ENCODE data around the gene INF2. TPM values are rescaled to one million over a fixed set of nuclear protein-coding genes. Genes with fewer than 3 reads are reported as not detected.

INF2 gene
- total and polyA plus RNA-seq, 9 of the 15 experiments (the other 6 are each of a cell fraction or from before 2014, with no cell fraction given), result 0.56 to 31.3 (median 7.8) TPM

DNA sequence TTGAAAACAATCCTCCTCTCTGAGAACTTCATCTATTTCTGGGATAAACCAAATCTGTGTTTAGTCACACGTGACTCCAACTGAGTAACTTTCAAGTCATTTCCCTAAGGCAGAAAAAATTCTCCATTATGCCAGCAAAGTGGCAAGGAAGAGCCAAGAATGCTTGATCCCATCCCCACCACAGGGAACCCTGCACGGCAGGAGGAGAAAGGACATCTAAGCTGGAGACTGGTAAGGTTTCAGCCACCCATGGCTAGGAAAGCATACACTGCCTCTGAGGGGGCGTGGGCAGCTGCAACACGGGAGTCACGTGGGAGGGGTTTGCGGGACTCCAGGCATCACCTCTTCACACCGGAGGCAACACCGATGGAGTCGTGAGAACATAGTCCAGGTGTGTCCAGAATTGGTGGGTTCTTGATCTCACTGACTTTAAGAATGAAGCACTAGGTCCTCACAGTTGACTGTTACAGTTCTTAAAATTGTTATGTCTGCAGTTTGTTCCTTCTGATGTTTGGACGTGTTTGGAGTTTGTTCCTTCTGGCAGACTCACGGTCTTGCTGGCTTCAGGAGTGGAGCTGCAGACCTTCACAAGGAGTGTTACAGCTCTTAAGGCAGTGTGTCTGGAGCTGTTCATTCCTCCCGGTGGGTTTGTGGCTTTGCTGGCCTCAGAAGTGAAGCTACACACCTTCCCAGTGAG, 60.8 kb downstream of the INF2 start:
- intact Hi-C loops (cut with micrococcal nuclease), result loop anchor here (5.0 kb wide), 1 partner anchor 77 kb away; no protein-coding TSS in a partner anchor
- 0 out of 2 replicates have a peak overlapping the region, but pooled peaks have one; percentile 51 for H2AFZ ChIP-seq (ENCODE audit: low read depth, low read length)
- H3K9me1 ChIP-seq (ENCODE audit: control insufficient read depth, insufficient read depth, low read length), result no peaks in the 10 kb centered on the region
- FAIRE-seq (no peak), DNase-seq (ENCODE audit: extremely low read depth in 1 of 4, low spot score in 3 of 4) (no peak), ATAC-seq (no peak)
- ChIA-PET POLR2A (interaction anchor here (0.7 to 0.8 kb wide), 2 partner anchors 15 to 38 kb away, joined by 3 to 4 read pairs; no protein-coding TSS in a partner anchor), CTCF (ENCODE audit: low intra/inter-chr PET ratio) (no interaction called here)
- peaks cover 23% of the 10 kb centered on the region for H3K79me2 ChIP-seq (ENCODE audit: control insufficient read depth, insufficient read depth, low read length)
- no TSS peak for BruUV-seq (replicated peaks)
- H3K27me3 ChIP-seq (ENCODE audit: control insufficient read depth in 2 of 2, insufficient read depth in 2 of 2, low read length in 2 of 2), result no peaks in the 10 kb centered on the region
- WGBS (ENCODE audit: insufficient coverage, low coverage, missing lambda C conversion rate), result 51% methylated on average over 12 of the region's 12 CpGs
- no peak overlapping the region for H3K9ac ChIP-seq (ENCODE audit: insufficient read depth in 1 of 2, low read depth in 2 of 2, low read length in 2 of 2)
- peaks cover 9 to 38% of the 10 kb centered on the region in 2 experiments; a peak in 3 of 5 replicates for H3K4me1 ChIP-seq (replicated peaks in 1 of 2; ENCODE audit: control insufficient read depth in 2 of 2, insufficient read depth in 2 of 2, low read length in 2 of 2)
- H3K27ac ChIP-seq (ENCODE audit: extremely low read depth, low read depth, low read length), result no peak overlapping the region
- TF ChIP-seq BCLAF1 (IDR thresholded peaks at IDR 0.05; ENCODE audit: borderline replicate concordance in 1 of 2, control insufficient read depth in 1 of 2, low read depth in 2 of 2, low read length in 1 of 2) (no peak), MXI1 (IDR thresholded peaks at IDR 0.05; ENCODE audit: low read depth, low read length) (no peak), HNRNPK (IDR thresholded peaks at IDR 0.05; ENCODE audit: low read depth, low read length, poor library complexity, severe bottlenecking) (no peak), POLR2A (conservative IDR thresholded peaks at IDR 0.05) (no peak), ILF3 (IDR thresholded peaks at IDR 0.05; ENCODE audit: borderline replicate concordance) (no peak), SMC3 (conservative IDR thresholded peaks at IDR 0.05; ENCODE audit: insufficient read depth, low read depth, low read length) (no peak), KLF16 (IDR thresholded peaks at IDR 0.05) (no peak), EZH2 (IDR thresholded peaks at IDR 0.05; ENCODE audit: borderline replicate concordance, low read depth, low read length) (no peak), SRF (CRISPR knock-in tag; IDR thresholded peaks at IDR 0.05) (no peak), FOXK2 (conservative IDR thresholded peaks at IDR 0.05 in 1 of 2, IDR thresholded peaks at IDR 0.05 in 1 of 2; ENCODE audit: low read depth in 2 of 2) (no peak), ZNF778 (CRISPR knock-in tag; IDR thresholded peaks at IDR 0.05) (no peak), RBBP5 (IDR thresholded peaks at IDR 0.05; ENCODE audit: borderline replicate concordance, insufficient read depth, low read length, poor library complexity, severe bottlenecking) (no peak)
- TF ChIP-seq, protein P1, sequence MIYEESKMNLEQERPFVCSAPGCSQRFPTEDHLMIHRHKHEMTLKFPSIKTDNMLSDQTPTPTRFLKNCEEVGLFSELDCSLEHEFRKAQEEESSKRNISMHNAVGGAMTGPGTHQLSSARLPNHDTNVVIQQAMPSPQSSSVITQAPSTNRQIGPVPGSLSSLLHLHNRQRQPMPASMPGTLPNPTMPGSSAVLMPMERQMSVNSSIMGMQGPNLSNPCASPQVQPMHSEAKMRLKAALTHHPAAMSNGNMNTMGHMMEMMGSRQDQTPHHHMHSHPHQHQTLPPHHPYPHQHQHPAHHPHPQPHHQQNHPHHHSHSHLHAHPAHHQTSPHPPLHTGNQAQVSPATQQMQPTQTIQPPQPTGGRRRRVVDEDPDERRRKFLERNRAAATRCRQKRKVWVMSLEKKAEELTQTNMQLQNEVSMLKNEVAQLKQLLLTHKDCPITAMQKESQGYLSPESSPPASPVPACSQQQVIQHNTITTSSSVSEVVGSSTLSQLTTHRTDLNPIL (CRISPR knock-in tag; IDR thresholded peaks at IDR 0.05), result no peak
- TF ChIP-seq, protein P2, sequence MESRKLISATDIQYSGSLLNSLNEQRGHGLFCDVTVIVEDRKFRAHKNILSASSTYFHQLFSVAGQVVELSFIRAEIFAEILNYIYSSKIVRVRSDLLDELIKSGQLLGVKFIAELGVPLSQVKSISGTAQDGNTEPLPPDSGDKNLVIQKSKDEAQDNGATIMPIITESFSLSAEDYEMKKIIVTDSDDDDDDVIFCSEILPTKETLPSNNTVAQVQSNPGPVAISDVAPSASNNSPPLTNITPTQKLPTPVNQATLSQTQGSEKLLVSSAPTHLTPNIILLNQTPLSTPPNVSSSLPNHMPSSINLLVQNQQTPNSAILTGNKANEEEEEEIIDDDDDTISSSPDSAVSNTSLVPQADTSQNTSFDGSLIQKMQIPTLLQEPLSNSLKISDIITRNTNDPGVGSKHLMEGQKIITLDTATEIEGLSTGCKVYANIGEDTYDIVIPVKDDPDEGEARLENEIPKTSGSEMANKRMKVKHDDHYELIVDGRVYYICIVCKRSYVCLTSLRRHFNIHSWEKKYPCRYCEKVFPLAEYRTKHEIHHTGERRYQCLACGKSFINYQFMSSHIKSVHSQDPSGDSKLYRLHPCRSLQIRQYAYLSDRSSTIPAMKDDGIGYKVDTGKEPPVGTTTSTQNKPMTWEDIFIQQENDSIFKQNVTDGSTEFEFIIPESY (CRISPR knock-in tag; IDR thresholded peaks at IDR 0.05), result no peak
- H3K9me3 ChIP-seq (replicated peaks; ENCODE audit: control insufficient read depth, insufficient read depth, low read depth, low read length), result 0 out of 2 replicates have a peak, but pooled peaks cover 4% of the 10 kb centered on the region
- H3K4me2 ChIP-seq (ENCODE audit: insufficient read depth, low read length), result no peak overlapping the region
- in situ Hi-C loops (cut with MboI), result no loop called here
- H3K4me3 ChIP-seq, result no peak overlapping the region
- peaks cover 7% of the 10 kb centered on the region; the same call in 2 of the 3 replicates for H3K36me3 ChIP-seq (ENCODE audit: control insufficient read depth, insufficient read depth, low read length)
- H4K20me1 ChIP-seq (replicated peaks; ENCODE audit: control insufficient read depth, insufficient read depth, low read length), result 0 out of 2 replicates have a peak, but pooled peaks cover 8% of the 10 kb centered on the region

Measured in K562 (cell line).